HG02870 (cell line): ENCODE data around the gene FAM13A.

Experiments
- ATAC-seq: cut with Tn5 transposase; IDR thresholded peaks from one replicate; pipeline ENCODE4 v1.9.1; 2021; ENCODE audit warnings: mild to moderate bottlenecking, moderate library complexity; ENCODE audit not compliant: unreplicated experiment

FAM13A gene

GRCh38 chr4:88818631-88819470 lies 238.1 kb downstream of the FAM13A start:
- no peak for ATAC-seq

- ATAC-seq = no peak
Observed at GRCh38 chr4:88817740-88818139, 239.2 kb downstream of the FAM13A start.

GRCh38 chr4:88816360-88816759 lies 240.6 kb downstream of the FAM13A start:
- no peak for ATAC-seq

GRCh38 chr4:88814043-88814617 lies 242.9 kb downstream of the FAM13A start:
- no peak for ATAC-seq

GRCh38 chr4:88813013-88813412 lies 244.0 kb downstream of the FAM13A start:
- ATAC-seq = no peak

GRCh38 chr4:88812420-88812819 lies 244.6 kb downstream of the FAM13A start:
- ATAC-seq = no peak

GRCh38 chr4:88811904-88812303 lies 245.1 kb downstream of the FAM13A start:
- ATAC-seq = no peak

GRCh38 chr4:88810325-88810724 lies 246.7 kb downstream of the FAM13A start:
- ATAC-seq = no peak

GRCh38 chr4:88809576-88810219 lies 247.3 kb downstream of the FAM13A start:
- ATAC-seq = no peak

GRCh38 chr4:88809101-88809500 lies 247.9 kb downstream of the FAM13A start:
- ATAC-seq = no peak

- ATAC-seq = no peak
Observed at GRCh38 chr4:88807499-88807898, 249.5 kb downstream of the FAM13A start.

- no peak for ATAC-seq
Observed at GRCh38 chr4:88804234-88804633, 252.8 kb downstream of the FAM13A start.

GRCh38 chr4:88803600-88804096 lies 253.3 kb downstream of the FAM13A start:
- peak; percentile 81 for ATAC-seq

GRCh38 chr4:88802585-88803286 lies 254.2 kb downstream of the FAM13A start:
- ATAC-seq = no peak

GRCh38 chr4:88802138-88802537 lies 254.8 kb downstream of the FAM13A start:
- no peak for ATAC-seq

GRCh38 chr4:88799900-88800299 lies 257.1 kb downstream of the FAM13A start:
- no peak for ATAC-seq

- ATAC-seq = no peak
Observed at GRCh38 chr4:88797725-88798124, 259.3 kb downstream of the FAM13A start.

- no peak for ATAC-seq
Observed at GRCh38 chr4:88796545-88796944, 260.4 kb downstream of the FAM13A start.

- no peak for ATAC-seq
Observed at GRCh38 chr4:88794952-88795351, 262.0 kb downstream of the FAM13A start.

GRCh38 chr4:88794087-88794690 lies 262.8 kb downstream of the FAM13A start:
- no peak for ATAC-seq

GRCh38 chr4:88793475-88793874 lies 263.5 kb downstream of the FAM13A start:
- ATAC-seq = peak; percentile 73
